GM06990 (cell line): Measurements from ENCODE around the gene SPATA31D4.

Source experiments
- DNase-seq: peaks from one replicate; pipeline ENCODE4 v3.0.0-alpha.2; 2011; ENCODE audit not compliant: insufficient read length; ENCODE audit errors: extremely low read depth
- H3K27me3 ChIP-seq: replicated peaks from 2 replicates; pipeline ENCODE4 v1.6.0; 2011; ENCODE audit warnings: low read length; ENCODE audit not compliant: control insufficient read depth, insufficient read depth
- H3K36me3 ChIP-seq: 2 replicates; pipeline ENCODE4 v1.5.1; 2011; ENCODE audit warnings: low read length; ENCODE audit not compliant: control insufficient read depth, insufficient read depth
- H3K4me3 ChIP-seq: replicated peaks from 2 replicates; pipeline ENCODE4 v1.5.1; 2011; ENCODE audit warnings: low read depth, mild to moderate bottlenecking, control low read depth, low read length
- TF ChIP-seq, protein P1 (sequence below): IDR thresholded peaks from 2 replicates; pipeline ENCODE4 v1.5.1; 2011; ENCODE audit warnings: low read length, control low read depth, mild to moderate bottlenecking, inconsistent platforms; ENCODE audit not compliant: insufficient read depth, poor library complexity, severe bottlenecking

Gene SPATA31D4

DNA sequence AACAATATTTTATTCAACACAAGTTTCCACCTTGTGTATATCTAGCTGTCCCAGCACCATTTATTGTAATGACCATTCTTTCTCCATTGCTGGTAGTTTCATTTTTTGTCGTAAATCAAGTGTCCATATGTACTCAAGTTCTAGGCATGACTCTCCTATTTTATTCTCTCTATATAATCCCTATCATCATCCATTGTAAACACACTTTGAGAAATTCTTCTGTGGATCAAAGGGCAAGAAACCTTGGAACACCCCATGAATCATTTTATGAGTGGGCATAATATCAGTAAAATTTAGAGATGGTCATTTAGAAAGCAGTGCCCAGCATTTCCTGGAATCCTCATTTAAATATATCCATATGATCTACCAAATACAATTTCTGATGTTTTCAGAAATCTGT is 35.8 kb upstream of the SPATA31D4 start:
- no peak for DNase-seq
- H3K36me3 ChIP-seq, result no peaks in the 10 kb centered on the region
- no peaks in the 10 kb centered on the region for H3K27me3 ChIP-seq
- TF ChIP-seq, protein P1, sequence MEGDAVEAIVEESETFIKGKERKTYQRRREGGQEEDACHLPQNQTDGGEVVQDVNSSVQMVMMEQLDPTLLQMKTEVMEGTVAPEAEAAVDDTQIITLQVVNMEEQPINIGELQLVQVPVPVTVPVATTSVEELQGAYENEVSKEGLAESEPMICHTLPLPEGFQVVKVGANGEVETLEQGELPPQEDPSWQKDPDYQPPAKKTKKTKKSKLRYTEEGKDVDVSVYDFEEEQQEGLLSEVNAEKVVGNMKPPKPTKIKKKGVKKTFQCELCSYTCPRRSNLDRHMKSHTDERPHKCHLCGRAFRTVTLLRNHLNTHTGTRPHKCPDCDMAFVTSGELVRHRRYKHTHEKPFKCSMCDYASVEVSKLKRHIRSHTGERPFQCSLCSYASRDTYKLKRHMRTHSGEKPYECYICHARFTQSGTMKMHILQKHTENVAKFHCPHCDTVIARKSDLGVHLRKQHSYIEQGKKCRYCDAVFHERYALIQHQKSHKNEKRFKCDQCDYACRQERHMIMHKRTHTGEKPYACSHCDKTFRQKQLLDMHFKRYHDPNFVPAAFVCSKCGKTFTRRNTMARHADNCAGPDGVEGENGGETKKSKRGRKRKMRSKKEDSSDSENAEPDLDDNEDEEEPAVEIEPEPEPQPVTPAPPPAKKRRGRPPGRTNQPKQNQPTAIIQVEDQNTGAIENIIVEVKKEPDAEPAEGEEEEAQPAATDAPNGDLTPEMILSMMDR, result no peak
- no peak overlapping the region for H3K4me3 ChIP-seq

DNA sequence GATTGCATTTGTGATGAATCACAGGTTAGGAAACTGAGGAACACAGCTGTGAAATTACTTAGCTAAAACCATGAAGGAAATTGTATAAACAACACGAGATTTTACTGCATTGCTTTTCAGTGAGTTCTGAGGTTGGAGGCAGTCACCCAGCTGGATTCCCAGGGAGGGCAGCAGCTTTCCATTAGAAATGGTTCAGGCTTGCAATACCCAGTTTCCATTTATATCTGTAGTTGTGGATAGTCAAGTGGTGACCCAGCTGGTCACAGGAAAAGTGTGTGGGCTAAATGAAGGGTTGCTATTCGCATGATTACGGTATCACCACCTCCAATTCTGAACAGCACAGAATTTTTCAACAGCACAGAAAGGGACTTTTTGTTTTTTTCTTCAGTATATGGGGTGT is 34.3 kb upstream of the SPATA31D4 start:
- DNase-seq, result no peak

DNA sequence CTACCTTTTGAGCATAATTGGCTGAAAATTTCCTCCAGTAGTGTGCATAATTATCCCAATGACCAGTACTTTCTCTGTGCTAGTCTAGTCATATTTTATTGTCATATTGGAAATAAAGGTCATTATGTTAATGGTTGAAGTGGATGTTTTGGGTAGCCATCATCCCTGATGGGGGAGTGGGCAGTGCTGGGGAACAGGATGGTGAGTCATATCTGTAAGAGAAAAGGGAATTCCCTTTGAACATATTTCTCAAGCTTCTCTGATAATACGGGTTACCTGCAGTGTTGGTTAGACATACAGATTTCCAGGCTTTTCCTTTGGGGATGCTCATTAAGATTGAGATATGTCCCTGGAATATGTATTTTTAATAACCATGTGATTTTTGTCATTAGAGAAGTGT is 33.3 kb upstream of the SPATA31D4 start:
- Histone ChIP-seq H3K4me3 (no peak overlapping the region), H3K36me3 (no peaks in the 10 kb centered on the region), H3K27me3 (no peaks in the 10 kb centered on the region)
- TF ChIP-seq, protein P1, result no peak
- no peak for DNase-seq

More for the DNA sequence above, 34.3 kb upstream of the SPATA31D4 start:
- Histone ChIP-seq H3K36me3 (no peaks in the 10 kb centered on the region), H3K27me3 (no peaks in the 10 kb centered on the region), H3K4me3 (no peak overlapping the region)
- TF ChIP-seq, protein P1, result no peak

DNA sequence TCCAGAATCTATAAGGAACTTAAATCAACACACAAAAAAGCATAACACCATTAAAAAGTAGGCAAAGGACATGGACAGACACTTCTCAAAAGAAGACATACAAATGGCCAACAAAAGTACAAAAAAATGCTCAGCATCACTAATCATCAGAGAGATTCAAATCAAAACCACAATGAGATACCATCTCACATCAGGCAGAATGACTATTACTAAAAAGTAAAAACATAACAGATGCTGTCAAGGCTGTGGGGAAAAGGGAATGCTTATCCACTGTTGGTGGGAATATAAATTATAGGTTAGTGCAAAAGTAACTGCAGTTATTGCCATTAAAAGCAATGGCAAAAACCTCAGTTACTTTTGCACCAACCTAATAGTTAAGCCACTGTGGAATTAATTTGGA is 32.2 kb upstream of the SPATA31D4 start:
- Histone ChIP-seq H3K36me3 (no peaks in the 10 kb centered on the region), H3K27me3 (no peaks in the 10 kb centered on the region), H3K4me3 (no peak overlapping the region)
- DNase-seq, result no peak
- TF ChIP-seq, protein P1, result no peak

DNA sequence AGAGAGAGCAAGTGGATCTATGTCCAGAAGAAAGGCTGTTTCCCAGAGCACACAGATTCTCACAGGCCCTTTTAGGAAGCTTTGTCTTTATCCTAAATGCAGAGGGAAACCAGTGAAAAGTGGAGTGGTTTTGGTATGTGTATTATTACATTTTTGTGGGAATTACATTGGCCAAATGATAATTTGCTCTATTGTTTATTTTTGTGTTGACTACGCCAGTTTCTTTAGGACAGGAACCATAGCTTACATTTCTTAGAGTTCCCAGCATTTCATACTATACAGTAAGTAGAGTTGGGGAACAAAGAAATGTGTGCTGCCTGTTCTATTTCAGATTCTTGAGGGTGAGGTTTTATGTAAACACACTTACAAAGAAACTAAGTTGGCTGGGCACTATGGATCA is 29.4 kb upstream of the SPATA31D4 start:
- no peak for DNase-seq
- Histone ChIP-seq H3K27me3 (no peaks in the 10 kb centered on the region), H3K4me3 (no peak overlapping the region), H3K36me3 (no peaks in the 10 kb centered on the region)
- TF ChIP-seq, protein P1, result no peak

DNA sequence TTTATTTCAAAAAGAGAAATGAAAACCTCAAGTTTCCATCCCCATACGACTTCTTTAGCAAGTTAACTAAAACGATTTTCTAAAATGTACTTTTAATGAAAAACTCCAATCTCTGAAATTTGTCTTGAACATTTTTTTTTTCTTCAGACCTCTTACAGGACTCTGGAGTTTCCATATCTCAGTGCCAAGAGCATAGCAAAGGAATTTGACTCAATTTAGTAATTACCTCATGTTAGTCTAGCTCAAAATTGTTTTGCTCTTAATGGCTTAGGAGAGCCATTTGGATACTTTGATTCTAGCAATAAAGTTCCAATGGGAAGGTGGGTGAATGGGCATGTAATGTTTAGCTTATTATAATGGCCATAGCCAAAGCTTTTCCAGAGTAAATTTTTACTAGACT is 26.0 kb upstream of the SPATA31D4 start:
- Histone ChIP-seq H3K27me3 (no peaks in the 10 kb centered on the region), H3K4me3 (no peak overlapping the region), H3K36me3 (no peaks in the 10 kb centered on the region)
- TF ChIP-seq, protein P1, result no peak
- no peak for DNase-seq
